Neutrophil (primary cell): Measurements from ENCODE around the gene SYNPR.

ENCODE experiments used
- H3K27ac ChIP-seq: fragments of 200-600 bp; sonication (generic); 2 replicates; pipeline ENCODE4 v1.5.1; 2016; ENCODE audit warnings: mild to moderate bottlenecking, moderate library complexity
- H3K27me3 ChIP-seq: fragments of 200-600 bp; sonication (generic); 2 replicates; pipeline ENCODE4 v1.6.0; 2016; ENCODE audit warnings: mild to moderate bottlenecking
- H3K36me3 ChIP-seq: fragments of 200-600 bp; sonication (generic); 2 replicates; pipeline ENCODE4 v1.5.1; 2017
- H3K4me1 ChIP-seq, 2 experiments: fragments of 200-600 bp in 1 of 2; sonication (generic) in 1 of 2; 1 replicate in 1 of 2; 2 replicates in 1 of 2; pipeline versions ENCODE4 v1.5.1 to v1.6.1; 2013 to 2016; ENCODE audit warnings: low read depth in 1 of 2, low read length in 1 of 2, mild to moderate bottlenecking in 1 of 2, moderate library complexity in 1 of 2; ENCODE audit not compliant: control insufficient read depth in 1 of 2, insufficient read depth in 1 of 2
- H3K4me3 ChIP-seq, 2 experiments: fragments of 200-600 bp in 1 of 2; sonication (generic) in 1 of 2; 1 replicate in 1 of 2; 2 replicates in 1 of 2; pipeline ENCODE4 v1.5.1; 2013 to 2016; ENCODE audit warnings: low read depth in 1 of 2, low read length in 1 of 2, mild to moderate bottlenecking in 1 of 2, moderate library complexity in 1 of 2
- H3K9me3 ChIP-seq: fragments of 200-600 bp; sonication (generic); 2 replicates; pipeline ENCODE4 v1.5.1; 2016
- CTCF ChIP-seq: fragments of 200-600 bp; sonication (generic); IDR thresholded peaks from 2 replicates; pipeline ENCODE4 v1.5.1; 2016; ENCODE audit warnings: antibody characterized with exemption

Gene SYNPR

GRCh38 chr3:63308072-63308471 is 30.0 kb downstream of the SYNPR start:
- H3K4me1 ChIP-seq, result no peaks in the 10 kb centered on the region
- no peaks in the 10 kb centered on the region for H3K9me3 ChIP-seq
- H3K27ac ChIP-seq, result no peak overlapping the region
- no peak for TF ChIP-seq CTCF
- no peak overlapping the region for H3K4me3 ChIP-seq
- no peaks in the 10 kb centered on the region for H3K36me3 ChIP-seq
- no peaks in the 10 kb centered on the region for H3K27me3 ChIP-seq

- H3K4me3 ChIP-seq, result no peak overlapping the region
- no peaks in the 10 kb centered on the region for H3K36me3 ChIP-seq
- no peak overlapping the region for H3K27ac ChIP-seq
- no peaks in the 10 kb centered on the region for H3K4me1 ChIP-seq
- no peak for TF ChIP-seq CTCF
- no peaks in the 10 kb centered on the region for H3K27me3 ChIP-seq
- H3K9me3 ChIP-seq, result no peaks in the 10 kb centered on the region
Observed at GRCh38 chr3:63309768-63310167, 31.7 kb downstream of the SYNPR start.

GRCh38 chr3:63323766-63324165 is 45.7 kb downstream of the SYNPR start:
- Histone ChIP-seq H3K9me3 (no peaks in the 10 kb centered on the region), H3K27ac (no peak overlapping the region), H3K4me3 (no peak overlapping the region), H3K27me3 (no peaks in the 10 kb centered on the region), H3K4me1 (no peaks in the 10 kb centered on the region), H3K36me3 (no peaks in the 10 kb centered on the region)
- no peak for TF ChIP-seq CTCF

GRCh38 chr3:63324621-63325020 is 46.5 kb downstream of the SYNPR start:
- Histone ChIP-seq H3K4me1 (no peaks in the 10 kb centered on the region), H3K27ac (no peak overlapping the region), H3K4me3 (no peak overlapping the region), H3K9me3 (no peaks in the 10 kb centered on the region), H3K27me3 (no peaks in the 10 kb centered on the region), H3K36me3 (no peaks in the 10 kb centered on the region)
- TF ChIP-seq CTCF, result no peak

- Histone ChIP-seq H3K36me3 (no peaks in the 10 kb centered on the region), H3K9me3 (no peaks in the 10 kb centered on the region), H3K27me3 (peaks cover 7% of the 10 kb centered on the region), H3K4me3 (no peak overlapping the region), H3K27ac (no peak overlapping the region), H3K4me1 (no peaks in the 10 kb centered on the region)
- TF ChIP-seq CTCF, result no peak
Observed at GRCh38 chr3:63325386-63325785, 47.3 kb downstream of the SYNPR start.

- Histone ChIP-seq H3K4me3 (no peak overlapping the region), H3K27ac (no peak overlapping the region), H3K9me3 (no peaks in the 10 kb centered on the region), H3K27me3 (peaks cover 7% of the 10 kb centered on the region), H3K36me3 (no peaks in the 10 kb centered on the region), H3K4me1 (no peaks in the 10 kb centered on the region)
- TF ChIP-seq CTCF, result no peak
Observed at GRCh38 chr3:63328365-63328764, 50.3 kb downstream of the SYNPR start.
